Osteoblast (primary cell): ENCODE results near the gene DOCK1. TPM values are rescaled to one million over a fixed set of nuclear protein-coding genes. Genes with fewer than 3 reads are reported as not detected.

Experiments
- DNase-seq: peaks from one replicate; pipeline ENCODE4 v3.0.0; 2011; ENCODE audit warnings: low spot score, mixed read lengths; ENCODE audit not compliant: insufficient read length; ENCODE audit errors: missing footprints
- H2AFZ ChIP-seq: 2 replicates; pipeline ENCODE4 v1.6.0; 2011; ENCODE audit warnings: mild to moderate bottlenecking, low read length
- H3K27ac ChIP-seq: 2 replicates; pipeline ENCODE4 v1.5.1; 2011; ENCODE audit warnings: mild to moderate bottlenecking, low read depth, low read length, moderate library complexity
- H3K27me3 ChIP-seq: 2 replicates; pipeline ENCODE4 v1.6.0; 2012; ENCODE audit warnings: mild to moderate bottlenecking, control low read depth, inconsistent platforms, low read length, moderate library complexity; ENCODE audit not compliant: insufficient read depth
- H3K36me3 ChIP-seq: 2 replicates; pipeline ENCODE4 v1.5.1; 2011; ENCODE audit warnings: mild to moderate bottlenecking, low read length, control low read depth, moderate library complexity; ENCODE audit not compliant: insufficient read depth
- H3K4me1 ChIP-seq: 2 replicates; pipeline ENCODE4 v1.5.1; 2011; ENCODE audit warnings: mild to moderate bottlenecking, low read length, control low read depth, moderate library complexity; ENCODE audit not compliant: insufficient read depth
- H3K4me2 ChIP-seq: 2 replicates; pipeline ENCODE4 v1.6.0; 2011; ENCODE audit warnings: mild to moderate bottlenecking, low read length; ENCODE audit not compliant: insufficient read depth
- H3K4me3 ChIP-seq: fragments of 200-600 bp; sonication (generic); 3 replicates; pipeline ENCODE4 v1.5.1; 2012; ENCODE audit warnings: mild to moderate bottlenecking, low read length, inconsistent platforms; ENCODE audit not compliant: insufficient read depth
- H3K79me2 ChIP-seq: 2 replicates; pipeline ENCODE4 v1.6.0; 2012; ENCODE audit warnings: mild to moderate bottlenecking, low read length, control low read depth, inconsistent platforms; ENCODE audit not compliant: insufficient read depth
- H3K9me3 ChIP-seq: 2 replicates; pipeline ENCODE4 v1.5.1; 2011; ENCODE audit warnings: low read depth, low read length, control low read depth
- H4K20me1 ChIP-seq: 2 replicates; pipeline ENCODE4 v1.6.0; 2012; ENCODE audit warnings: mild to moderate bottlenecking, low read length, control low read depth; ENCODE audit not compliant: insufficient read depth
- total RNA-seq: library from RNA; depleted of rRNA; stranded (reverse); fragments of >200 nt; gene quantifications from 2 replicates; pipeline ENCODE4 v1.2.3, GENCODE V29; 2012
- TF ChIP-seq, protein P1 (sequence below): IDR thresholded peaks from 2 replicates; pipeline ENCODE4 v1.5.1; 2011; ENCODE audit warnings: mild to moderate bottlenecking, low read depth, low read length, moderate library complexity; ENCODE audit errors: extremely low read depth

DOCK1 gene
- total RNA-seq, 1 donor, result 80.3 TPM

DNA sequence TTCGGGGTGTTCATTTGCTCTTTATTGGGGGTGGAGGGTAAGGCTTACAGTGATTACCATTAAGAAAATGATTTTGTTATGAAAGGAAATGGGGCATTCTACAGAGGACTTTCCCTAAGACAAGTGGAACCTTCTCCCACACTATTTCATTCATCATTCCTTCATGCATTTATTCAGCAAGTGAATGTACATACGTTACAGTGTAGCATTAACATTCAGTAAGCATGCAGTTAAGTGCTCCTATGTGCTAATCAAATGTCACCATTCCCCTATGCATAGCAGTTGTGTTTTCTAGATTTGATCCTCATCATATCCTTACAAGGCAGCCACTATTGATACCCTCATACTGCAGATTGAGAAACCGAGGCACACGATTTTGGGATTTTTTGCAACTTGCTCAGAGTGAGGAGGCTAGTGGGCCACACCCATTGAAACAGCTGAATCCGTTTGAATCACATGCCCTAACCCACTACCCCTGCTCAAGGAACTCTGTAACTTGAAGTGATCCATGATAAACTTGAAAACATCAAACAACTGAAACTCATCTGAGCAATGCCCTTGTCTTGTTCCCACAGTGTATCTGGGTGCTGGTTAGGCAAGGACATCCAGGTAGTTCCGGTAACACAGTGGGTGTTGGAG, 274.5 kb downstream of the DOCK1 start:
- no peaks in the 10 kb centered on the region for H3K9me3 ChIP-seq
- H2AFZ ChIP-seq, result no peak overlapping the region
- no peaks in the 10 kb centered on the region for H3K36me3 ChIP-seq
- H4K20me1 ChIP-seq, result peaks cover 3% of the 10 kb centered on the region
- TF ChIP-seq, protein P1, sequence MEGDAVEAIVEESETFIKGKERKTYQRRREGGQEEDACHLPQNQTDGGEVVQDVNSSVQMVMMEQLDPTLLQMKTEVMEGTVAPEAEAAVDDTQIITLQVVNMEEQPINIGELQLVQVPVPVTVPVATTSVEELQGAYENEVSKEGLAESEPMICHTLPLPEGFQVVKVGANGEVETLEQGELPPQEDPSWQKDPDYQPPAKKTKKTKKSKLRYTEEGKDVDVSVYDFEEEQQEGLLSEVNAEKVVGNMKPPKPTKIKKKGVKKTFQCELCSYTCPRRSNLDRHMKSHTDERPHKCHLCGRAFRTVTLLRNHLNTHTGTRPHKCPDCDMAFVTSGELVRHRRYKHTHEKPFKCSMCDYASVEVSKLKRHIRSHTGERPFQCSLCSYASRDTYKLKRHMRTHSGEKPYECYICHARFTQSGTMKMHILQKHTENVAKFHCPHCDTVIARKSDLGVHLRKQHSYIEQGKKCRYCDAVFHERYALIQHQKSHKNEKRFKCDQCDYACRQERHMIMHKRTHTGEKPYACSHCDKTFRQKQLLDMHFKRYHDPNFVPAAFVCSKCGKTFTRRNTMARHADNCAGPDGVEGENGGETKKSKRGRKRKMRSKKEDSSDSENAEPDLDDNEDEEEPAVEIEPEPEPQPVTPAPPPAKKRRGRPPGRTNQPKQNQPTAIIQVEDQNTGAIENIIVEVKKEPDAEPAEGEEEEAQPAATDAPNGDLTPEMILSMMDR, result no peak
- H3K27ac ChIP-seq, result no peak overlapping the region
- no peaks in the 10 kb centered on the region for H3K79me2 ChIP-seq
- no peaks in the 10 kb centered on the region for H3K27me3 ChIP-seq
- DNase-seq, result no peak
- no peak overlapping the region for H3K4me3 ChIP-seq
- H3K4me1 ChIP-seq, result no peaks in the 10 kb centered on the region
- no peak overlapping the region for H3K4me2 ChIP-seq

DNA sequence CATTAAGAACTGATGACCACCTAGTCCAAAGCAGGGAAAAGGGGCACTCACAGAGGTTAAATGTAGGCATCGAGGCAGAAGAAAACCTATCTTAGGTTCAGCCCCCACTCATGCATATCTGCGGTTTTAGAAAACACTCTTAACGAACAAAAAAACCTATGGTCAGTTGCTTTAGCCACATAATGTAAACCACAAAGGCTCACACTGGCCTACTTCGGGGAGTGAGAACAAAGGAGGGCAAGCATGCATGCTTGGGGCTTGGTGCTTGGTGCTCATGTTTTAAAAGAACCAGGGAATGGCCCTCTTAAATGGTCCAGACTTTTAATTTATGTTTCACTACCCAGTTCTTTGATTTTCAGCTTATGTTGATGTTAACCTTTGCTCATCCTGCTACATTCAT, 276.9 kb downstream of the DOCK1 start:
- no peak overlapping the region for H3K4me3 ChIP-seq
- no peak overlapping the region for H2AFZ ChIP-seq
- H3K9me3 ChIP-seq, result no peaks in the 10 kb centered on the region
- no peak for DNase-seq
- H3K36me3 ChIP-seq, result no peaks in the 10 kb centered on the region
- no peaks in the 10 kb centered on the region for H3K27me3 ChIP-seq
- H3K4me2 ChIP-seq, result no peak overlapping the region
- H3K4me1 ChIP-seq, result no peaks in the 10 kb centered on the region
- TF ChIP-seq, protein P1, result no peak
- H3K27ac ChIP-seq, result no peak overlapping the region
- no peaks in the 10 kb centered on the region for H3K79me2 ChIP-seq
- H4K20me1 ChIP-seq, result peaks cover 3% of the 10 kb centered on the region

DNA sequence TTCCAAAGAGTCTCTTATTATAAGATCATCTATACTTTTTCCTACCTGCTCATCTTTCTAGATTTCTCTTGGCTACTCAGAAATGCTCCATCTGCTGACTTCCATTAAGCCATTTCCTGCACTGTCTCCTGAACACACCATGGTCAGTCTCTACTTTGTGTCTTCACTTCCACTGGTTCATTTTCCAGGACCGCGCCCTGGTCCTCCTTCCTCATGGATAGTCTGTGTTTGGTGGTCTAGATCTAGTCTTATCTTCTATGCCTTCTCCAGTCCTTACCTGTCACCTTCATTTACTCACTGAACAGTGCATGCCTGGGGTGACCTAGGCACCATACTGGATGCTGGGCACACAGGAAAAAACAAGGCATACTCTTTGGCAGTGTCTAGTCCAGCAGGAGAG, 279.4 kb downstream of the DOCK1 start:
- Histone ChIP-seq H3K4me3 (no peak overlapping the region), H3K9me3 (no peaks in the 10 kb centered on the region), H4K20me1 (peaks cover 3% of the 10 kb centered on the region), H3K4me1 (no peaks in the 10 kb centered on the region), H3K27me3 (no peaks in the 10 kb centered on the region), H3K27ac (no peak overlapping the region), H2AFZ (no peak overlapping the region), H3K4me2 (no peak overlapping the region), H3K79me2 (no peaks in the 10 kb centered on the region), H3K36me3 (no peaks in the 10 kb centered on the region)
- TF ChIP-seq, protein P1, result no peak
- DNase-seq, result no peak

DNA sequence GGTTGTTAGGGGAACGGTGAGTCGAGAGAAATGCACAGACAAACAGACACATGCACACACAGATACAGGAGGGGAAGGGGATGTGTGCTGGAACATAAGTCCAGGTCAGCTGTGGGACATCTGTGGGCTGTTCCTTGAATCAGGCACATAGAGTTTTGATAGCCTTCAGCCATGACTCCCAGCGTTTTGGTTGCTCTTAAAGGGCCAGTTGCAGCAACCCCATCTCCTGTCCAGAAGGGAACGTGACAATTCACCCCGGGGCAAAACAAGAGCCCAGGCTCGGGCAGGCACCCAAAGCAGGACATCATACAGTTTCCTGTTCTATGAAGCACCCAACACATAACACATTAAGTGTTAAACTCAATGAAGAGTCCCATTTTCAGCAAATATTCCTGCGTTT, 281.6 kb downstream of the DOCK1 start:
- H3K36me3 ChIP-seq, result no peaks in the 10 kb centered on the region
- H3K4me1 ChIP-seq, result no peaks in the 10 kb centered on the region
- H3K4me2 ChIP-seq, result no peak overlapping the region
- no peaks in the 10 kb centered on the region for H3K27me3 ChIP-seq
- no peak overlapping the region for H3K4me3 ChIP-seq
- H3K27ac ChIP-seq, result no peak overlapping the region
- no peak for DNase-seq
- peaks cover 12% of the 10 kb centered on the region for H4K20me1 ChIP-seq
- no peaks in the 10 kb centered on the region for H3K9me3 ChIP-seq
- no peaks in the 10 kb centered on the region for H3K79me2 ChIP-seq
- H2AFZ ChIP-seq, result no peak overlapping the region
- TF ChIP-seq, protein P1, result no peak
